Measurements from ENCODE around the gene HLCS. TPM values are rescaled to one million over a fixed set of nuclear protein-coding genes. Genes with fewer than 3 reads are reported as not detected.
A peak's percentile ranks its signal among the peaks of the same experiment; 100 is the strongest.

Gene HLCS
- total and polyA plus RNA-seq, 4 donors, result 12.5 to 28.8 (median 15.7) TPM

- no peak overlapping the region for H3K4me3 ChIP-seq (ENCODE audit: low read depth, low read length)
- H3K9me3 ChIP-seq (ENCODE audit: control insufficient read depth, insufficient read depth, low read length), result no peaks in the 10 kb centered on the region
- WGBS (ENCODE audit: insufficient coverage), result no CpG with 5 or more reads among the region's 2 CpGs
- H3K27me3 ChIP-seq (ENCODE audit: control insufficient read depth, insufficient read depth, low read length), result no peaks in the 10 kb centered on the region
- H3K27ac ChIP-seq (ENCODE audit: low read depth, low read length), result no peak overlapping the region
- no peaks in the 10 kb centered on the region for H3K4me1 ChIP-seq (ENCODE audit: control insufficient read depth, insufficient read depth, low read length)
- DNase-seq (ENCODE audit: low read depth in 4 of 6, low spot score in 6 of 6), result no peak
- no peaks in the 10 kb centered on the region for H3K36me3 ChIP-seq (ENCODE audit: control insufficient read depth, insufficient read depth, low read length)
Measured at GRCh38 chr21:36810443-36810842, 156.0 kb downstream of the HLCS start.

- H3K4me1 ChIP-seq (ENCODE audit: control insufficient read depth, insufficient read depth, low read length), result peaks cover 13% of the 10 kb centered on the region
- no peak overlapping the region for H3K27ac ChIP-seq (ENCODE audit: low read depth, low read length)
- no peak overlapping the region for H3K4me3 ChIP-seq (ENCODE audit: low read depth, low read length)
- no peaks in the 10 kb centered on the region for H3K27me3 ChIP-seq (ENCODE audit: control insufficient read depth, insufficient read depth, low read length)
- WGBS (ENCODE audit: insufficient coverage), result 91% methylated on average over 8 of the region's 8 CpGs
- no peak for DNase-seq (ENCODE audit: low read depth in 4 of 6, low spot score in 6 of 6)
- no peaks in the 10 kb centered on the region for H3K9me3 ChIP-seq (ENCODE audit: control insufficient read depth, insufficient read depth, low read length)
- peaks cover 2% of the 10 kb centered on the region for H3K36me3 ChIP-seq (ENCODE audit: control insufficient read depth, insufficient read depth, low read length)
Measured at GRCh38 chr21:36807422-36807928, 159.0 kb downstream of the HLCS start.

GRCh38 chr21:36806103-36806502 is 160.4 kb downstream of the HLCS start:
- Histone ChIP-seq H3K9me3 (ENCODE audit: control insufficient read depth, insufficient read depth, low read length) (no peaks in the 10 kb centered on the region), H3K4me1 (ENCODE audit: control insufficient read depth, insufficient read depth, low read length) (peaks cover 13% of the 10 kb centered on the region), H3K27me3 (ENCODE audit: control insufficient read depth, insufficient read depth, low read length) (no peaks in the 10 kb centered on the region), H3K4me3 (ENCODE audit: low read depth, low read length) (no peak overlapping the region), H3K27ac (ENCODE audit: low read depth, low read length) (no peak overlapping the region), H3K36me3 (ENCODE audit: control insufficient read depth, insufficient read depth, low read length) (peaks cover 2% of the 10 kb centered on the region)
- WGBS (ENCODE audit: insufficient coverage), result 100% methylated on average over 1 of the region's 4 CpGs
- no peak for DNase-seq (ENCODE audit: low read depth in 4 of 6, low spot score in 6 of 6)

- WGBS (ENCODE audit: insufficient coverage), result 88% methylated on average over 13 of the region's 17 CpGs
- Histone ChIP-seq H3K4me1 (ENCODE audit: control insufficient read depth, insufficient read depth, low read length) (peaks cover 13% of the 10 kb centered on the region), H3K4me3 (ENCODE audit: low read depth, low read length) (no peak overlapping the region), H3K9me3 (ENCODE audit: control insufficient read depth, insufficient read depth, low read length) (no peaks in the 10 kb centered on the region), H3K36me3 (ENCODE audit: control insufficient read depth, insufficient read depth, low read length) (peaks cover 2% of the 10 kb centered on the region), H3K27me3 (ENCODE audit: control insufficient read depth, insufficient read depth, low read length) (no peaks in the 10 kb centered on the region), H3K27ac (ENCODE audit: low read depth, low read length) (no peak overlapping the region)
- DNase-seq (ENCODE audit: low read depth in 4 of 6, low spot score in 6 of 6), result no peak
Measured at GRCh38 chr21:36804874-36805611, 161.4 kb downstream of the HLCS start.

GRCh38 chr21:36803816-36804439 is 162.5 kb downstream of the HLCS start:
- DNase-seq (ENCODE audit: low read depth in 4 of 6, low spot score in 6 of 6), result peak in 1 of 6 donors; percentile 53
- Histone ChIP-seq H3K27me3 (ENCODE audit: control insufficient read depth, insufficient read depth, low read length) (no peaks in the 10 kb centered on the region), H3K36me3 (ENCODE audit: control insufficient read depth, insufficient read depth, low read length) (peaks cover 2% of the 10 kb centered on the region), H3K27ac (ENCODE audit: low read depth, low read length) (no peak overlapping the region), H3K4me1 (ENCODE audit: control insufficient read depth, insufficient read depth, low read length) (peaks cover 13% of the 10 kb centered on the region), H3K4me3 (ENCODE audit: low read depth, low read length) (no peak overlapping the region), H3K9me3 (ENCODE audit: control insufficient read depth, insufficient read depth, low read length) (peaks cover 2% of the 10 kb centered on the region)
- WGBS (ENCODE audit: insufficient coverage), result 74% methylated on average over 13 of the region's 13 CpGs

- H3K27ac ChIP-seq (ENCODE audit: low read depth, low read length), result no peak overlapping the region
- H3K4me1 ChIP-seq (ENCODE audit: control insufficient read depth, insufficient read depth, low read length), result peaks cover 13% of the 10 kb centered on the region
- H3K9me3 ChIP-seq (ENCODE audit: control insufficient read depth, insufficient read depth, low read length), result peaks cover 2% of the 10 kb centered on the region
- WGBS (ENCODE audit: insufficient coverage), result 62% methylated on average over 4 of the region's 13 CpGs
- H3K27me3 ChIP-seq (ENCODE audit: control insufficient read depth, insufficient read depth, low read length), result no peaks in the 10 kb centered on the region
- no peak overlapping the region for H3K4me3 ChIP-seq (ENCODE audit: low read depth, low read length)
- peaks cover 2% of the 10 kb centered on the region for H3K36me3 ChIP-seq (ENCODE audit: control insufficient read depth, insufficient read depth, low read length)
- no peak for DNase-seq (ENCODE audit: low read depth in 4 of 6, low spot score in 6 of 6)
Measured at GRCh38 chr21:36803051-36803645, 163.3 kb downstream of the HLCS start.

GRCh38 chr21:36800734-36801133 is 165.7 kb downstream of the HLCS start:
- Histone ChIP-seq H3K27ac (ENCODE audit: low read depth, low read length) (no peak overlapping the region), H3K4me1 (ENCODE audit: control insufficient read depth, insufficient read depth, low read length) (peaks cover 13% of the 10 kb centered on the region), H3K9me3 (ENCODE audit: control insufficient read depth, insufficient read depth, low read length) (peaks cover 4% of the 10 kb centered on the region), H3K36me3 (ENCODE audit: control insufficient read depth, insufficient read depth, low read length) (peaks cover 2% of the 10 kb centered on the region), H3K27me3 (ENCODE audit: control insufficient read depth, insufficient read depth, low read length) (no peaks in the 10 kb centered on the region), H3K4me3 (ENCODE audit: low read depth, low read length) (no peak overlapping the region)
- 100% methylated on average over 1 of the region's 4 CpGs for WGBS (ENCODE audit: insufficient coverage)
- DNase-seq (ENCODE audit: low read depth in 4 of 6, low spot score in 6 of 6), result no peak

- Histone ChIP-seq H3K27ac (ENCODE audit: low read depth, low read length) (no peak overlapping the region), H3K9me3 (ENCODE audit: control insufficient read depth, insufficient read depth, low read length) (peaks cover 4% of the 10 kb centered on the region), H3K4me1 (ENCODE audit: control insufficient read depth, insufficient read depth, low read length) (peaks cover 9% of the 10 kb centered on the region), H3K36me3 (ENCODE audit: control insufficient read depth, insufficient read depth, low read length) (no peaks in the 10 kb centered on the region), H3K4me3 (ENCODE audit: low read depth, low read length) (no peak overlapping the region), H3K27me3 (ENCODE audit: control insufficient read depth, insufficient read depth, low read length) (no peaks in the 10 kb centered on the region)
- no peak for DNase-seq (ENCODE audit: low read depth in 4 of 6, low spot score in 6 of 6)
- WGBS (ENCODE audit: insufficient coverage), result 88% methylated on average over 4 of the region's 5 CpGs
Measured at GRCh38 chr21:36799869-36800268, 166.6 kb downstream of the HLCS start.

- no peak for DNase-seq (ENCODE audit: low read depth in 4 of 6, low spot score in 6 of 6)
- no peak overlapping the region for H3K27ac ChIP-seq (ENCODE audit: low read depth, low read length)
- H3K9me3 ChIP-seq (ENCODE audit: control insufficient read depth, insufficient read depth, low read length), result peaks cover 4% of the 10 kb centered on the region
- H3K4me3 ChIP-seq (ENCODE audit: low read depth, low read length), result no peak overlapping the region
- no peaks in the 10 kb centered on the region for H3K27me3 ChIP-seq (ENCODE audit: control insufficient read depth, insufficient read depth, low read length)
- H3K36me3 ChIP-seq (ENCODE audit: control insufficient read depth, insufficient read depth, low read length), result no peaks in the 10 kb centered on the region
- H3K4me1 ChIP-seq (ENCODE audit: control insufficient read depth, insufficient read depth, low read length), result peaks cover 5% of the 10 kb centered on the region
Measured at GRCh38 chr21:36798491-36798890, 168.0 kb downstream of the HLCS start.

All from spinal cord (tissue), 10 donors.